Naive thymus-derived CD4-positive, alpha-beta T cell (primary cell): ENCODE measurements around the gene KLF8. TPM values are rescaled to one million over a fixed set of nuclear protein-coding genes. Genes with fewer than 3 reads are reported as not detected.

Source experiments
- ATAC-seq: fragments of 150-1000 bp; cut with Tn5 transposase; 2 replicates; pipeline ENCODE4 v1.10.0; 2021; ENCODE audit warnings: mild to moderate bottlenecking, moderate library complexity
- CTCF ChIA-PET: fragments of 350-600 bp; sonication (Branson Sonifier 250); formaldehyde crosslinking; loops from one replicate; lab custom pipeline; 2021; ENCODE audit warnings: antibody characterized with exemption; lab: Charles Lee
- POLR2A ChIA-PET: fragments of 350-600 bp; sonication (Branson Sonifier 250); formaldehyde crosslinking; loops from one replicate; lab custom pipeline; 2021; ENCODE audit warnings: antibody characterized with exemption, inconsistent platforms; lab: Charles Lee
- DNase-seq, 9 donors: peaks; one replicate each; pipeline versions ENCODE4 v3.0.0 to v3.0.0-alpha.2; 2020 to 2022; ENCODE audit warnings: mixed read lengths in 1 of 9
- H3K27ac ChIP-seq: one replicate; pipeline ENCODE4 v1.7.0; 2013; ENCODE audit warnings: mild to moderate bottlenecking, low read depth, low read length, moderate library complexity
- H3K27me3 ChIP-seq, 2 donors: one replicate each; pipeline ENCODE4 v1.7.0; 2013; ENCODE audit warnings: low read length in 2 of 2, mild to moderate bottlenecking in 2 of 2, moderate library complexity in 2 of 2; ENCODE audit not compliant: control insufficient read depth in 2 of 2, insufficient read depth in 2 of 2
- H3K36me3 ChIP-seq, 3 experiments: 1 replicate in 2 of 3; 2 replicates in 1 of 3; pipeline ENCODE4 v1.7.0; 2013; ENCODE audit warnings: low read length in 3 of 3, mild to moderate bottlenecking in 3 of 3, moderate library complexity in 1 of 3; ENCODE audit not compliant: insufficient read depth in 3 of 3, control insufficient read depth in 2 of 3
- H3K4me1 ChIP-seq, 2 donors: one replicate each; pipeline ENCODE4 v1.7.0; 2013; ENCODE audit warnings: low read length in 2 of 2, mild to moderate bottlenecking in 2 of 2, moderate library complexity in 1 of 2; ENCODE audit not compliant: control insufficient read depth in 2 of 2, insufficient read depth in 2 of 2
- H3K4me3 ChIP-seq: 2 replicates; pipeline ENCODE4 v1.7.0; 2013; ENCODE audit warnings: mild to moderate bottlenecking, low read length
- H3K9me3 ChIP-seq, 3 experiments: 1 replicate in 2 of 3; 2 replicates in 1 of 3; pipeline ENCODE4 v1.7.0; 2013; ENCODE audit warnings: low read length in 3 of 3; ENCODE audit not compliant: control insufficient read depth in 2 of 3
- H3K27ac Mint-ChIP-seq, 9 donors: one replicate each; pipeline ENCODE4 v1.8.0; 2020 to 2022; ENCODE audit warnings: mixed read lengths in 9 of 9, mild to moderate bottlenecking in 8 of 9, moderate library complexity in 5 of 9, inconsistent platforms in 2 of 9
- H3K27me3 Mint-ChIP-seq, 5 donors: one replicate each; pipeline ENCODE4 v1.8.0; 2021 to 2022; ENCODE audit warnings: mixed read lengths in 5 of 5, mild to moderate bottlenecking in 1 of 5
- H3K36me3 Mint-ChIP-seq, 5 donors: one replicate each; pipeline ENCODE4 v1.8.0; 2020 to 2022; ENCODE audit warnings: mixed read lengths in 5 of 5, mild to moderate bottlenecking in 3 of 5, inconsistent platforms in 1 of 5
- H3K4me1 Mint-ChIP-seq, 7 donors: one replicate each; pipeline ENCODE4 v1.8.0; 2020 to 2022; ENCODE audit warnings: mixed read lengths in 7 of 7, mild to moderate bottlenecking in 3 of 7, inconsistent platforms in 1 of 7
- H3K4me3 Mint-ChIP-seq, 10 donors: one replicate each; pipeline ENCODE4 v1.8.0; 2020 to 2022; ENCODE audit warnings: mild to moderate bottlenecking in 10 of 10, mixed read lengths in 10 of 10, moderate library complexity in 6 of 10, inconsistent platforms in 2 of 10
- H3K9me3 Mint-ChIP-seq, 11 donors: one replicate each; pipeline ENCODE4 v1.8.0; 2020 to 2022; ENCODE audit warnings: mixed read lengths in 11 of 11, mild to moderate bottlenecking in 4 of 11, inconsistent platforms in 1 of 11, moderate library complexity in 1 of 11
- intact Hi-C, 2 donors: fragments of 100-400 bp; cut with micrococcal nuclease; formaldehyde crosslinking; loops; one replicate each; pipeline ENCODE4 v1.15.1; 2023
- polyA plus RNA-seq, 2 donors: library from polyadenylated mRNA; unstranded; fragments of 300-500 nt; fragmentation: Illumina TruSeq; gene quantifications; one replicate each; pipeline ENCODE4 v1.2.3, GENCODE V29; 2021
- total RNA-seq, 6 experiments: library from RNA in 5 of 6; stranded (reverse) in 5 of 6; gene quantifications; 1 replicate in 5 of 6; 2 replicates in 1 of 6; pipeline ENCODE4 v1.2.3 and lab custom pipeline; 2021 to 2026

Gene KLF8
- total and polyA plus RNA-seq, 7 experiments from 2014 or later = 0.38 to 17.9 (median 0.72) TPM

DNA sequence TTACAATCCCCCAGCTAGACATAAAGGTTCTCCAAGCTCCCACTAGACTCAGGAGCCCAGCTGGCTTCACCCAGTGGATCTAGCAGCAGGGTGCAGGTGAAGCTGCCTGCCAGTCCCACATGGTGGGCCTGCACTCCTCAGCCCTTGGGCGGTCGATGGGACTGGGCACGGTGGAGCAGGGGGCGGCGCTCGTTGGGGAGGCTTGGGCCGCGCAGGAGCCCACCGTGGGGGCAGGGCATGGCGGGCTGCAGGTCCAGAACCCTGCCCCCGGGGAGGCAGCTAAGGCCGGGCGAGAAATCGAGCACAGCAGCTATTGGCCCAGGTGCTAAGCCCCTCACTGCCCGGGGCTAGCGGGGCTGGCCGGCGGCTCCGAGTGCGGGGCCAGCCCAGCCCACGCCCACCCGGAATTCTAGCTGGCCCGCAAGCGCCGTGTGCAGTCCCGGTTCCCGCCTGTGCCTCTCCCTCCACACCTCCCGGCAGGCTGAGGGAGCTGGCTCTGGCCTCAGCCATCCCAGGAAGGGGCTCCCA, 9.6 kb upstream of the KLF8 start:
- intact Hi-C loops = no loop called here

DNA sequence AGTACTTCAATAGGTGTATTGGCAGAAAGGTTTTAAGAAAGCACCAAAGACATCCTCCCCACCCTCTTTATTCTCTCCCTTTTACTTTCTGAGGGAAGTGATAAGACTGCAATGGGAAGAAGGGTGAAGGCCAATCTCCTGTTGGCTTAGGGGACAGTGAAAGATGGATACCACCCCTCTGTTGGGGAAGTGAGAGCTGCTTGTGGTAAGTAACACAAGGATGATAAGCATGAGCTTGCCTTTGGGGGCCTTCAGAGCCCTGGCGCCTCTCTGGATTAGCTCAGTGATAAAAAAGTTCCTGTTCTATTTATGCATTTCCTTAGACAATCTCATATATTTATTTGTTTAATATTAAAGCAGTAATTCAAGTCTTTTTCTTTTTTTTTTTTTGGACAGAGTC, 5.2 kb upstream of the KLF8 start:
- Histone ChIP-seq H3K27ac (no peak overlapping the region), H3K4me1 (peaks cover 0 to 5% of the 10 kb centered on the region in 2 donors), H3K4me3 (no peak overlapping the region), H3K36me3 (no peaks in the 10 kb centered on the region), H3K9me3 (no peaks in the 10 kb centered on the region), H3K27me3 (no peaks in the 10 kb centered on the region)
- Mint-ChIP-seq H3K27ac (no peak overlapping the region), H3K27me3 (peaks cover 0 to 4% (median 0%) of the 10 kb centered on the region in 5 donors), H3K36me3 (no peaks in the 10 kb centered on the region), H3K4me3 (no peak overlapping the region), H3K9me3 (no peaks in the 10 kb centered on the region), H3K4me1 (peaks cover 4 to 30% (median 5%) of the 10 kb centered on the region in 7 donors)
- DNase-seq (no peak), ATAC-seq (no peak)
- intact Hi-C loops = no loop called here
- ChIA-PET CTCF (no interaction called here), POLR2A (no interaction called here)

More for the DNA sequence above, 9.6 kb upstream of the KLF8 start:
- Mint-ChIP-seq H3K36me3 (no peaks in the 10 kb centered on the region), H3K27ac (no peak overlapping the region), H3K27me3 (peaks cover 0 to 2% (median 0%) of the 10 kb centered on the region in 5 donors), H3K9me3 (no peaks in the 10 kb centered on the region), H3K4me1 (peaks cover 0 to 5% (median 0%) of the 10 kb centered on the region in 7 donors), H3K4me3 (no peak overlapping the region)
- H3K27ac ChIP-seq = no peak overlapping the region
- H3K36me3 ChIP-seq = no peaks in the 10 kb centered on the region
- ATAC-seq (no peak), DNase-seq (no peak)
- ChIA-PET CTCF (no interaction called here), POLR2A (no interaction called here)
- H3K4me3 ChIP-seq = no peak overlapping the region
- H3K4me1 ChIP-seq = no peaks in the 10 kb centered on the region
- no peaks in the 10 kb centered on the region for H3K27me3 ChIP-seq
- H3K9me3 ChIP-seq = no peaks in the 10 kb centered on the region

DNA sequence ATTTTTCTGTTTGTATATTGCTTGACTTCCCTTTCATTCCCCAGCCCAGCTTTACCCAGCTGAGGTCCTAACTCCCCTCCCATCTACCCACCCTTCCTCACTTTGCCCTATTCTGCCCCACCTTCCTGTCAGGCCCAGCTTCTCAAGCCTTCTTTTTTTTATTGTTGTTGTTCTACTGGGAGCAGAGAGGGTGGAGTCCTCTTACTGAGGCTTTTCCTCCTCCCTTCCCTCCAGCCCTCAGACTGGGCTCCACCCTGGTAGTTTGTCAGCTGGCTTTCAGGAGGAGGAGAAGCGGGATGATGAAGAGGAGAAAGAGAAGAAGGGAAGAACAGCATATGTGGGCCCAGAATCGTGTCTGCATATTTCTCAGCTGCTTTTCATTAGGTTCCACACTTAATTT, 3.2 kb upstream of the KLF8 start:
- Histone ChIP-seq H3K27ac (no peak overlapping the region), H3K36me3 (no peaks in the 10 kb centered on the region), H3K4me1 (peaks cover 0 to 5% of the 10 kb centered on the region in 2 donors), H3K27me3 (no peaks in the 10 kb centered on the region), H3K9me3 (no peaks in the 10 kb centered on the region), H3K4me3 (no peak overlapping the region)
- Mint-ChIP-seq H3K27me3 (peaks cover 0 to 4% (median 0%) of the 10 kb centered on the region in 5 donors), H3K9me3 (no peaks in the 10 kb centered on the region), H3K27ac (peak overlapping the region in 1 of 9 donors; percentile 28), H3K4me3 (peak overlapping the region in 1 of 10 donors; percentile 59), H3K36me3 (no peaks in the 10 kb centered on the region), H3K4me1 (peaks cover 5 to 40% (median 18%) of the 10 kb centered on the region in 7 donors)
- ChIA-PET CTCF (no interaction called here), POLR2A (no interaction called here)
- intact Hi-C loops = no loop called here
- ATAC-seq (no peak), DNase-seq (no peak)

DNA sequence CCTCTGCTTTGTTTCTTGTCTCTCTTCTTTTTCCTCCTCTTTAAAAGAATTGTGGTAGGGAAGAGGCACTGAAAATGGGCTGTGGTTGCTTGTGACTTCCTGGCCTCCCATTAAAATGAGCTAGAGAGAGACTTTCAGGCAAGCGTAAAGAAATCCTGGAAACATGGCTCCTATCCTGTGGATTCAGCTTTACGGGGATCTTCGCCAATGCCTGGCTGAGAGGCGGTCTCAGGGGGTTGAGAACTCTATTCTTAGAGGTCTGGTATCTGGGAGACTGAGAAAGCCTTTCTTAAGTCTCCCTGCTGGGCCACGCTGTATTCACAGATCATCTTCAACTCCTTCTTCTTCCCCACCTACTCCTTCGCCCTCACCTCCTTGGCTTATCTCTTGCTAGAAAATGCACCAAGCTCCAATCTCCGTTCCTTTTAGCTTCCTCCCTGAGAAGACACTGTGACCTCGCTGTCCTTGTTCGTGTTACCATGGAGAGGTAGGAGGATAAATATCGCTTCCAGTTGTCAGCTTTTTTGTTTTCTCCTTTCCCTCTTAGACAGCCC, 542 bp upstream of the KLF8 start:
- Histone ChIP-seq H3K4me1 (peaks cover 0 to 5% of the 10 kb centered on the region in 2 donors), H3K36me3 (no peaks in the 10 kb centered on the region), H3K27me3 (no peaks in the 10 kb centered on the region), H3K9me3 (no peaks in the 10 kb centered on the region), H3K27ac (no peak overlapping the region), H3K4me3 (no peak overlapping the region)
- Mint-ChIP-seq H3K4me1 (peaks cover 5 to 51% (median 18%) of the 10 kb centered on the region in 7 donors), H3K4me3 (peak overlapping the region; percentile 61 to 89 (median 82)), H3K9me3 (no peaks in the 10 kb centered on the region), H3K36me3 (peaks cover 0 to 7% (median 0%) of the 10 kb centered on the region in 5 donors), H3K27ac (peak overlapping the region in 1 of 9 donors; percentile 1), H3K27me3 (peaks cover 0 to 4% (median 0%) of the 10 kb centered on the region in 5 donors)
- CTCF ChIA-PET = no interaction called here
- POLR2A ChIA-PET = no interaction called here
- ATAC-seq (no peak), DNase-seq (no peak)
- intact Hi-C loops = loop anchor here in 1 of 2 donors (2.0 to 5.0 kb wide), 5 partner anchors 324 to 1071 kb away; partner anchors contain the start of genes NBDY, RRAGB and UBQLN2

DNA sequence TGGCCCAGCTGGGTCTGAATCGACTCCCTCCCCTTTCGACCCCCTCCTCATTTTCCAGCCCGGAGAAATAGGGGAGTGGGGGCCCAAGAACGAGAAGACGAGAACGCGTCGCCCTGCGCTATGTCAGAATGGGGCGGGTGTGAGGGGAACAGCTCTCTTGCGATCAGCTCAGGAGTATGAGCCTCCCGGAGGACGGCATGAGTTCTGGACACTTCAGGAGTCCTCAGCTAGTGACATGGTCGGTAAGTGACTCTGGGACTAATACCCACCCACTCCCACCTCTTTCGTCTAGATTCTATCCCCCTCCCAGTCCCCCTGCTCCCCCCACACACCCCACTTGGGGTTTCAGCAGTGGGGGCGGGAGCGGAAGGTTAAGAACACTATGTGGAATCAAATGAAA, 944 bp downstream of the KLF8 start:
- H3K4me1 Mint-ChIP-seq = peaks cover 5 to 48% (median 18%) of the 10 kb centered on the region in 7 donors
- H3K27ac ChIP-seq = no peak overlapping the region
- CTCF ChIA-PET = no interaction called here

DNA sequence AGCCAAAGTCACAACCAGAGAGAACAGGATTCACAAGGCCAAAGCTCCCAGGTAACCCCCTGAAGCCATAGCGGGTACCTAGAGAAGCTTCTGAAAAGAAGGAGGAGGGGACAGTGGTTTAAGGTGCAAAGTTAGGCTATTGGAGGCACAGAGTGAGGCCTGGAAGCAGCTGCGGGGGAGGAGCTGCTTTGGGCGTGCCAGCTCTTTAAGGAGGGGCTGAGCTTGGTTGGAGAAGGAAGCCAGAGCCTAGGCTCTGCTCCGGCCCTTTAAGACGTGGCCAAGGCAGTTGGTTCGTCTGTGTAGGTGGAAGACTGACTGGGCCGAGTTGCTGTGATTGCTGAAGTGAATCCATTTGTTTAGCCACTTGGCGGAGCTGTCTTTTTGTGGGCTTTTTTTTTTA, 1.5 kb downstream of the KLF8 start:
- DNase-seq (peak in 1 of 9 donors; percentile 21), ATAC-seq (no peak)
- ChIA-PET POLR2A (interaction anchor here (1.1 kb wide), 1 partner anchor 9 kb away, joined by 5 read pairs; no protein-coding TSS in a partner anchor), CTCF (no interaction called here)
- peaks cover 0 to 9% (median 0%) of the 10 kb centered on the region in 5 donors for H3K36me3 Mint-ChIP-seq
- H3K27ac Mint-ChIP-seq = peak overlapping the region in 1 of 9 donors; percentile 81
- H3K4me1 ChIP-seq = peaks cover 0 to 5% of the 10 kb centered on the region in 2 donors
- no peaks in the 10 kb centered on the region for H3K9me3 ChIP-seq
- no peaks in the 10 kb centered on the region for H3K9me3 Mint-ChIP-seq
- peaks cover 0 to 4% (median 0%) of the 10 kb centered on the region in 5 donors for H3K27me3 Mint-ChIP-seq
- peak overlapping the region in 9 of 10 donors; percentile 74 to 89 (median 84) for H3K4me3 Mint-ChIP-seq
- peaks cover 5 to 44% (median 18%) of the 10 kb centered on the region in 7 donors for H3K4me1 Mint-ChIP-seq
- H3K27ac ChIP-seq = no peak overlapping the region
- H3K27me3 ChIP-seq = no peaks in the 10 kb centered on the region
- no peaks in the 10 kb centered on the region for H3K36me3 ChIP-seq
- intact Hi-C loops = loop anchor here in 1 of 2 donors (2.0 to 5.0 kb wide), 5 partner anchors 326 to 1073 kb away; partner anchors contain the start of genes NBDY, RRAGB and UBQLN2
- H3K4me3 ChIP-seq = no peak overlapping the region

More for the DNA sequence above, 944 bp downstream of the KLF8 start:
- H3K36me3 ChIP-seq = no peaks in the 10 kb centered on the region
- no peaks in the 10 kb centered on the region for H3K27me3 ChIP-seq
- POLR2A ChIA-PET = interaction anchor here (1.1 kb wide), 1 partner anchor 9 kb away, joined by 5 read pairs; no protein-coding TSS in a partner anchor
- Mint-ChIP-seq H3K27me3 (peaks cover 0 to 4% (median 0%) of the 10 kb centered on the region in 5 donors), H3K4me3 (peak overlapping the region; percentile 74 to 89 (median 84)), H3K9me3 (no peaks in the 10 kb centered on the region), H3K36me3 (peaks cover 0 to 7% (median 0%) of the 10 kb centered on the region in 5 donors), H3K27ac (peak overlapping the region in 2 of 9 donors; percentile 48 to 81)
- peaks cover 0 to 5% of the 10 kb centered on the region in 2 donors for H3K4me1 ChIP-seq
- intact Hi-C loops = loop anchor here in 1 of 2 donors (2.0 to 5.0 kb wide), 5 partner anchors 326 to 1072 kb away; partner anchors contain the start of genes NBDY, RRAGB and UBQLN2
- no peaks in the 10 kb centered on the region for H3K9me3 ChIP-seq
- ATAC-seq (no peak), DNase-seq (no peak)
- peak overlapping the region; percentile 41 for H3K4me3 ChIP-seq
